ENCODE data around the gene WNT9B.

WNT9B gene

GRCh38 chr17:46857600-46857999 lies 6.2 kb downstream of the WNT9B start:
- TF ChIP-seq CTCF (conservative IDR thresholded peaks at IDR 0.05; ENCODE audit: low read depth, low read length) = no peak
- DNase-seq (ENCODE audit: low read depth) = no peak
- H3K4me3 ChIP-seq (ENCODE audit: low read length) = no peak overlapping the region

GRCh38 chr17:46859996-46860395 lies 8.6 kb downstream of the WNT9B start:
- DNase-seq (ENCODE audit: low read depth) = no peak
- H3K4me3 ChIP-seq (ENCODE audit: low read length) = no peak overlapping the region
- TF ChIP-seq CTCF (conservative IDR thresholded peaks at IDR 0.05; ENCODE audit: low read depth, low read length) = no peak

- no peak for TF ChIP-seq CTCF (conservative IDR thresholded peaks at IDR 0.05; ENCODE audit: low read depth, low read length)
- H3K4me3 ChIP-seq (ENCODE audit: low read length) = no peak overlapping the region
- no peak for DNase-seq (ENCODE audit: low read depth)
These were observed 11.6 kb downstream of the WNT9B start for GRCh38 chr17:46862949-46863348.

- H3K4me3 ChIP-seq (ENCODE audit: low read length) = no peak overlapping the region
- no peak for TF ChIP-seq CTCF (conservative IDR thresholded peaks at IDR 0.05; ENCODE audit: low read depth, low read length)
- no peak for DNase-seq (ENCODE audit: low read depth)
These were observed 12.2 kb downstream of the WNT9B start for GRCh38 chr17:46863383-46864121.

GRCh38 chr17:46865100-46865499 lies 13.7 kb downstream of the WNT9B start:
- DNase-seq (ENCODE audit: low read depth) = no peak
- H3K4me3 ChIP-seq (ENCODE audit: low read length) = no peak overlapping the region
- TF ChIP-seq CTCF (conservative IDR thresholded peaks at IDR 0.05; ENCODE audit: low read depth, low read length) = no peak

- no peak for DNase-seq (ENCODE audit: low read depth)
- no peak for TF ChIP-seq CTCF (conservative IDR thresholded peaks at IDR 0.05; ENCODE audit: low read depth, low read length)
- no peak overlapping the region for H3K4me3 ChIP-seq (ENCODE audit: low read length)
These were observed 14.9 kb downstream of the WNT9B start for GRCh38 chr17:46866325-46866724.

GRCh38 chr17:46866747-46867146 lies 15.4 kb downstream of the WNT9B start:
- no peak for TF ChIP-seq CTCF (conservative IDR thresholded peaks at IDR 0.05; ENCODE audit: low read depth, low read length)
- DNase-seq (ENCODE audit: low read depth) = no peak

More at GRCh38 chr17:46866747-46867146, 15.4 kb downstream of the WNT9B start:
- no peak overlapping the region for H3K4me3 ChIP-seq (ENCODE audit: low read length)

All from retinal pigment epithelial cell (primary cell).